ENCODE measurements around the gene ALOX15B.

DNA sequence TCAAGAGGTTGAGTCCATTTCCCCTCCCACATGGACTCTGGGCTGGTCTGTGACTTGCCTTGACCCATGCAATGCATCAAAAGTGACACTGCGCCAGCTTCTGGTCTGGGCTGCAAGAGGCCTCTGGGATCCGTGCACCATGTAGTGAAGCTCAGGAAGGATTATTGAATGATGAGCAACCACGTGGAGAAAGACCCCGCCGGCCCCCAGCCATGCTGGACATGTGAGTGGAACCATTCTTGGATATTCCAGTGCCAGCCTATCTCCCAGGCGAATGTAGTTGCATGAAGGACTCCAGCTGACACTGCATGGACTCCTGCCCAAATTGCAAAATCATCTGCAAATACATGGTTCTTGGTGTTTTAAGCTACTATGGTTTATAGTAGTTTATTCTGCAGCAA, 7.6 kb upstream of the ALOX15B start:
- TF ChIP-seq, protein P1, sequence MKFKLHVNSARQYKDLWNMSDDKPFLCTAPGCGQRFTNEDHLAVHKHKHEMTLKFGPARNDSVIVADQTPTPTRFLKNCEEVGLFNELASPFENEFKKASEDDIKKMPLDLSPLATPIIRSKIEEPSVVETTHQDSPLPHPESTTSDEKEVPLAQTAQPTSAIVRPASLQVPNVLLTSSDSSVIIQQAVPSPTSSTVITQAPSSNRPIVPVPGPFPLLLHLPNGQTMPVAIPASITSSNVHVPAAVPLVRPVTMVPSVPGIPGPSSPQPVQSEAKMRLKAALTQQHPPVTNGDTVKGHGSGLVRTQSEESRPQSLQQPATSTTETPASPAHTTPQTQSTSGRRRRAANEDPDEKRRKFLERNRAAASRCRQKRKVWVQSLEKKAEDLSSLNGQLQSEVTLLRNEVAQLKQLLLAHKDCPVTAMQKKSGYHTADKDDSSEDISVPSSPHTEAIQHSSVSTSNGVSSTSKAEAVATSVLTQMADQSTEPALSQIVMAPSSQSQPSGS (IDR thresholded peaks at IDR 0.05; ENCODE audit: low read length): no peak
- TF ChIP-seq SMC3 (IDR thresholded peaks at IDR 0.05; ENCODE audit: borderline replicate concordance, low read length): no peak
